HG03378 (cell line): ENCODE measurements around the gene ATXN7.
A peak's percentile ranks its signal among the peaks of the same experiment; 100 is the strongest.

Experiments
- ATAC-seq: cut with Tn5 transposase; IDR thresholded peaks from one replicate; pipeline ENCODE4 v1.9.1; 2021; ENCODE audit warnings: mild to moderate bottlenecking, moderate library complexity; ENCODE audit not compliant: unreplicated experiment

ATXN7 gene

DNA sequence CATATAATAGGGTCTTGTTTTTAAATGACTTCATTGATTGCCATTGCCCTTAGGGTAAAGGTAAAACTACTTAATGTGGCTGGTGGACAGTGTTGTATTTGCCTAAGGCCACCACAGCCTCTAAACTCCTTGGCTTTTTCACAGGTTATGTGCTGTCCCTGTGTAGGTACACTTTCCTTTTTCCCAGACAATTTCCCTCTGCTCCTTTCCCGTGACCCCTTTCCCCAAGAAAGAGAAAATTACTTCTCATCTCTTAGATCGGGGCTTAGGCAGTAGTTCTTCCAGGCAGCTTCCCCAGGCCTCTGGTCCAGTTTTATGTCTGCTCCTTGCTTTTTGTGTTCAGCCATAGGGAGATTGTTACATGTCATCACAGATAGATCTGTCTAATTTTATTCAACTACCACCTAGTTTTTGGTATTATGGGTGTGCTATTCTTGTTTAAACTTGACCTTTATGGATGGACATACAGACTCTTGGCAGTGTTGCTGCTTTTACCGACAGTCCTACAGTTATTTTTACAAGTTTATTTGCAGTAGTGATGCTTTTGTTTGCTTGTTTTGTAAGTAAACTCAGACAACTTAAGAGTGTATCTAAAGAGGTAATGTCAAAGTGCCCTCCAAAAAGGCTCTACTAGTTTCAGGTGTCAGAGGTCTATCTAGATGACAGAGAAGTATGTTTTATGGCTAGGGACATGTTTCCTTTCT lies 69.0 kb downstream of the ATXN7 start:
- ATAC-seq: no peak

- peak; percentile 71 for ATAC-seq
These were observed 69.8 kb downstream of the ATXN7 start for GRCh38 chr3:63933459-63933858.

- ATAC-seq: no peak
These were observed 70.6 kb downstream of the ATXN7 start for GRCh38 chr3:63934041-63934866.

DNA sequence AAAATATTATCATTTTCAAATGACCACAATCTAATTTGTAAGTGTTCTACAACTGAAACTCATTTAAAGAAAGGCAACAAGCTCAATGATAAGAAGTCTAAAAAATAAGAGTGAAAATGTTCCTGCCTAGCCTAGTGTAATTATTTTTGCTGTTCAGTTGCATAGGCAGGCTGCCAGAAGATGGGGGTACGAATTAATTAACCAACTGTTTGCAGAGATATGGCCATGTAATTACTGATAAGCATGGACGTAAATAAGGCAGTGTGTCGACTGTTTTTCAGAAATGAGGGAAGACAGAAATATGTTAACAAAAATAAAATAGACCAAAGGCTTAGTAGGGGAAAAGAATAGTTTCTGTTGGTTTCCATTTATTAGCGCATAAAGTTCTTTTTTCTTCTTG lies 73.3 kb downstream of the ATXN7 start:
- ATAC-seq: no peak

- ATAC-seq: peak; percentile 55
These were observed 74.3 kb downstream of the ATXN7 start for GRCh38 chr3:63937661-63938651.

DNA sequence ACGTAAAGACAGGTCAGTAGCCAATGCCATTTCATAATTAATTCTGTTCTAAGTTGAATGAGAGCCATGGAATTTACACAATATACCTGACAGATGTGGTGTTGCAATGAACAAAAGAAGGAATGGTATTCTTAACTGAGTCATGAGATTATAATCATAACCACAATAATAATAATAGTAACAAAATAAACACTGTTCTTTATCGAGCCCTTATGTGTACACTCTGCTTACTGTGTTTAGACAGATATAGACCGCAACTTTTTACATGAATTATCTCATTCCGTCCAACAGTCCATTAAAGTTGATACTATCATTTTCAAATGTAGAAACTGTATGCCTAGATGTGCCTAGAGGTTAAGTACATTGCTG lies 76.7 kb downstream of the ATXN7 start:
- no peak for ATAC-seq

DNA sequence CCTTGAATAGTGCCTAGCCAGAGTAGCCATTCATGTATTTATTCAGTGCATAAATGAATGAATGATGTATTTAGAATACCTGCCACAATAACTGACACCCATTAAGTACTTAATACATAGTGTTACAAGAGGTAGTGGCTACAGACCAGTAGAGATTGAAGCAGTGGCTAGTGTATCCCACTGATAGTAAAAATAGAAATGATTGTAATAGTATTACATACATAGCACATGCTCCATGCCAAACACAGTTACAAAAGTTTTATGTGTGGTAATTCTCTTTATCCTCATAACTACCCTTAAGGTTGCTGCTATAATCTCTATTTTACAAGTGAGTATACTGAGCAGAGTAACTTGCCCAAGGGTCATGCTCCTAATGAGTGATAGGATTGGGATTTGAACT lies 78.9 kb downstream of the ATXN7 start:
- ATAC-seq: no peak

DNA sequence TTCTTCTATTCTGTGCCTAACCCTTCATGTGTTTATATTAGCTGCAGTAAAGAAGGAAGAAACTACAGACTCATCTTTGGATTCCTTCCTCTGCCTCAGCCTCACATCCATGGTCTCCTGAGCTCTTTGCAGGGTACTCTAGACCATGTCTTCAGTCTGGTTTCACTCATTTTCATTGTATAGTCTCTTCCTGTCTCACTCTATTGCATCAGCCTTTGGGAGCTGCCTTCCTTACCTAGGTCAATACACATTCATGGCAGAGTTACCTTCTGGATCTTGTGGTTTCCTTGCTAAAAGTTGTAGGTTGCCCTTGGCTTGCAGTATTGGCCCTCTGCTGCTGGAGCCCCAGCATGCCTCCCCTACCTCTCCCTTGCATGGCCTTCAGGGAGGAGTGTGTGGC lies 80.0 kb downstream of the ATXN7 start:
- no peak for ATAC-seq

DNA sequence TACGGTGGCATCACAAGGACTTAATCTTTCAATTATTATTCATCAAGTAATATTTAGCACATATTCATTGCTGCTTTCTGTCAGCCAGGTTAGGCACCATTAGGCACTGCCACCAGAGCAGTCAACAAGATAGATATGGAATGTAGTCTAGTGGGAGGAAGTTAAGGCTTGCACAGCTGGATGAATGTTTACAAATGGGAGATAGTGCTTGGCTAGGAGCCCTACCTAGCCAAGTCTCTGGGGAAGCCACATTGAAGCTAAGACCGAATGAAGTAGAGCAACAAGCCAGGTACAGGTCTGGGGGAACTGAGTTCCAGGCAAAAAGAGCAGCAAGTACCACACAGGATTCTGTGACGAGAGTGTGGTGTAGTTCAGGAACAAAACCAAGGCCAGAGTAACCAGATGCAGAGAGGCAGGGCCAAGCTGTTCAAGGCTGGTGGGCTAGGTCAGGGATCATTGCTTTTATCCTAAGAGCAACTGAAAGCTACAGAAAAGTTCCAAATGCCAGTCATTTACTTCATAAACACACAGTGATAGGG lies 82.0 kb downstream of the ATXN7 start:
- no peak for ATAC-seq

DNA sequence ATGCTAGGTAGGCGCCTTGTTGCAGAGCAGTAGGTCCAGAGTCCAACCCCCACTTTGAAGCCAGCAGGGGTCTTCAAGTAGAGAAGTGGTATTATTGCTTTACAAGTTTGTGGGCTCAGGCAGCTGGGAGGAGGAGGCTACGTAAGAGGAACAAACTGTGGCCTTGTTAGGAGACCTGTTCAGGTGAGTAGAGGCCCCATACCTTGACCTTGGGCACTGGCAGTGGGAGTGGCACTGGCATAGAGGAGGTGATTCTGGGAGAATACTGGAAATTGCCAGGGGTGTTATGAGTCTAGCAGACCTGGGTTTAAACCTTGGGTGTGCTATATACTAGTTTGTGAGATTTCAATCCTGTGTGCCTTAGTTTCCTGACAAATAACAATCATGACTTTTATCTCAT lies 83.1 kb downstream of the ATXN7 start:
- ATAC-seq: no peak

- no peak for ATAC-seq
These were observed 83.9 kb downstream of the ATXN7 start for GRCh38 chr3:63947594-63947993.

GRCh38 chr3:63949005-63949404 lies 85.3 kb downstream of the ATXN7 start:
- no peak for ATAC-seq

GRCh38 chr3:63950698-63951097 lies 87.0 kb downstream of the ATXN7 start:
- ATAC-seq: no peak

DNA sequence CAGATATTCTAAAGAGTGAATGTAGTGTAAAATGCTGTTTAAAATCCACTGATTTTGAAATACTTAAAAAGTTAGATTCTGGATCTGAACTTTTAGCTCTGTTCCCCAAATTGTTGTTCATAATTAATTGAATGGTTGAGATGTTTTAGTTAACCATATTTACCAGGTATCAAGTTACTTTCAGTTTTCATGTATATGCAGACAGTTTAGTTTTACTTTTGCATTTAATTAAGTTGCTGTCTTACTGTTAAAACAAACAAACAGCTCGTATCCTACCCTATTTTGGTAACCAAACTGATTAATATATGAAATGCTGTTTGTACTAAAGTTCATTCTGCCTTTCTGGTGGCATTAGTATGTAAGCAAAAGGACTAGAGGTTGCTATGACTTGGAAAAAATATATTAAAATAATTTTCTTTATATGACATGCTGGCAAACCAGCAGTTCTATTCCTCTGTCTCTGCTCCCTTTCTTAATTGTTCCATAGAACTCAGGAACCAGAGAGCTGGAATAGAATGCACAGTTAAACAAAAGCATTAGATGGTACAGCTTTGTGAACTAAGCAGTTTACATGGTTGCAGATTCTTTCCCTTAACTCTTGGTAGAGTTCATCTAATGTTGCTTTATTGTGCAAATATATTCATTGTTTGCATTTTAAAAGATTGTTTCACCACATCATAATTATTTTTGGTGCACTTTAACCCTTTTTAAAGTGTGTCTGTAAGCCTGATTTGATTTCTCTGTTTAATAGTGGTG lies 88.0 kb downstream of the ATXN7 start:
- peak; percentile 52 for ATAC-seq

DNA sequence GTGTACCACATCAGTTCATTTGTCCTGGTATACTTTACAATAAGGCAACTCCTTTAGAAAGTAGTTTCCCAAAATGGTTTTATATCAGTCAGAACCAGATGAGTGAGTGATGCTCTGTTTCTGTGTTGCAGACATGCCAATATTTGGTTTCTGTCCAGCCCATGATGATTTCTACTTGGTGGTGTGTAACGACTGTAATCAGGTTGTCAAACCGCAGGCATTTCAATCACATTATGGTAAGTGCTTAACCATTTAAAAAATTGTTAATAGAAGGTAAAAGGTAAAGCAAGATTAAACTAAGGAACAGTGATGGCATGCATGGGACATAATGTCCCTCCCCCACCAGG lies 88.6 kb downstream of the ATXN7 start:
- no peak for ATAC-seq

- ATAC-seq: no peak
These were observed 90.5 kb downstream of the ATXN7 start for GRCh38 chr3:63954182-63954581.

DNA sequence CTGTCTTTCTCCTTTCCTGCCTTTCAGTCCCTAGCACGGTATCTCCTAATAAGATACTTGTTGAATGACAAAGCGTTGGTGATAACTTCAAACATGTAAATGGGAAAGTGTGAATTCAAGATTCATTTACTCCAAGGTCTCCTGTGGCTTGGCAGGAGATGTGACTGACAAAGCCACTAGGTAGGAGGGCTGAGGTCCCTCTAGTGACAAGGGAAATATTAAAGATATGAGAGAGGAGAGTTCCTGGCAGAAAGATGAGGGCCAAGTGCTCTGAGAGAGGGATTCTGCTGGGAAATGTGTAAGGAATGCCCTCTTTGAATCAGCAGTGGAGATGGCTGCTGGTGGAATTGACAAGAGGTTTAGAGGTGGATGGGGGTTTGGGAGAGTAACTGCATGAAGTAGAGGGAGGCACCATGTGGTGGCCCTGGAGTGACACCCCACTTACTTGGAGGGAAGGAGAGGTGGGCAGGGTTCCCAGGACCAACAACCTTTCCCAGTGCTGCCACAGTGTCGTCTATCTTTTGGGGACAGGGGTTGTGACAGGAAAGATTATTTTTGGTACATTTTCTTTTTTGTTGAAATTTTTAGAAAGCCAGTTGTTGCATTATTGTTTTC lies 91.5 kb downstream of the ATXN7 start:
- ATAC-seq: no peak

DNA sequence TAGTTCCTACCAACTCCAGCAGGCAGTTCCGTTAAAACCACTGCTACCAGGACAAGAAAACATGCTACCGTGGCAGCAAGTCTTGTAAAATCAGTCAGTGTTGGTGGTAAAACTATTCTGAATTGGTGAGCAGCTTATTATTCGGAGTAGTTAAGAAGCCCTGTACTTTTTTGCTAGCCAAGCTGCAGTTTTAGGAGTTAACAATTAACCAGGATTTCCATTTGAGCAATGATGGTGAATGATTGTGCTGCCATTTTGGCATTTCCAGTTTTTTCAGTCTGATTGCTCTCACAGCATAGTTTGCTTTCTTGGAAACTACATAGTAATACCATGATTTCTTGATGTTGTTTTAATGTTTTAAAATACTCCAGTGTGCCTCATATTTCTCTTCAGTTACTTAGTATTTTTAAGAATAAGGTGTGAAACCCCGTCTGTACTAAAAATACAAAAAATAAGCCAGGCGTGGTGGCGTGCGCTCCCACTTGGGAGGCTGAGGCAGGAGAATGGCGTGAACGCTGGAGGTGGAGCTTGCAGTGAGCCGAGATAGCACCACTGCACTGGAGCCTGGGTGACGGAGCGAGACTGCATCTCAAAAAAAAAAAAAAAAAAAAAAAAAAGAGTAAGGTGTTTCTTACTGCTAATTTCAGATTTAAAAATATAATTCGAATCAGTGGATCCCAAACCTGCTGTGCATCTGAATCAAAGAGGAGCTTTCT lies 92.3 kb downstream of the ATXN7 start:
- ATAC-seq: no peak

GRCh38 chr3:63959146-63959545 lies 95.5 kb downstream of the ATXN7 start:
- ATAC-seq: no peak
